ENCODE measurements around the gene GAPVD1. TPM values are rescaled to one million over a fixed set of nuclear protein-coding genes. Genes with fewer than 3 reads are reported as not detected.

GAPVD1 gene
- total RNA-seq, 1 donor from 2014 or later = 54.8 TPM

- Histone ChIP-seq H3K27ac (no peak overlapping the region), H3K4me1 (peaks cover 12% of the 10 kb centered on the region), H3K4me3 (no peak overlapping the region), H3K9me3 (no peaks in the 10 kb centered on the region), H3K27me3 (no peaks in the 10 kb centered on the region), H3K36me3 (no peaks in the 10 kb centered on the region)
- TF ChIP-seq POLR2AphosphoS5 (IDR thresholded peaks at IDR 0.05; ENCODE audit: insufficient read depth in 1 of 2, low read depth in 1 of 2) (peak in 1 of 2 donors; percentile 29), CTCF (IDR thresholded peaks at IDR 0.05) (no peak), POLR2A (IDR thresholded peaks at IDR 0.05) (no peak)
- intact Hi-C loops (cut with DNase I) = no loop called here
- DNase-seq (ENCODE audit: extremely low spot score in 2 of 2) = no peak
These were observed 31.5 kb downstream of the GAPVD1 start for GRCh38 chr9:125293134-125293533.

GRCh38 chr9:125295657-125296056 lies 34.0 kb downstream of the GAPVD1 start:
- peaks cover 0 to 7% of the 10 kb centered on the region in 2 donors for H3K36me3 ChIP-seq
- TF ChIP-seq POLR2A (IDR thresholded peaks at IDR 0.05) = no peak
- no peak for TF ChIP-seq CTCF (IDR thresholded peaks at IDR 0.05)
- TF ChIP-seq POLR2AphosphoS5 (IDR thresholded peaks at IDR 0.05; ENCODE audit: insufficient read depth in 1 of 2, low read depth in 1 of 2) = no peak
- H3K4me3 ChIP-seq = no peak overlapping the region
- H3K27ac ChIP-seq = no peak overlapping the region
- DNase-seq (ENCODE audit: extremely low spot score in 2 of 2) = no peak
- H3K4me1 ChIP-seq = peaks cover 12% of the 10 kb centered on the region
- H3K27me3 ChIP-seq = no peaks in the 10 kb centered on the region
- H3K9me3 ChIP-seq = no peaks in the 10 kb centered on the region
- intact Hi-C loops (cut with DNase I) = no loop called here

DNA sequence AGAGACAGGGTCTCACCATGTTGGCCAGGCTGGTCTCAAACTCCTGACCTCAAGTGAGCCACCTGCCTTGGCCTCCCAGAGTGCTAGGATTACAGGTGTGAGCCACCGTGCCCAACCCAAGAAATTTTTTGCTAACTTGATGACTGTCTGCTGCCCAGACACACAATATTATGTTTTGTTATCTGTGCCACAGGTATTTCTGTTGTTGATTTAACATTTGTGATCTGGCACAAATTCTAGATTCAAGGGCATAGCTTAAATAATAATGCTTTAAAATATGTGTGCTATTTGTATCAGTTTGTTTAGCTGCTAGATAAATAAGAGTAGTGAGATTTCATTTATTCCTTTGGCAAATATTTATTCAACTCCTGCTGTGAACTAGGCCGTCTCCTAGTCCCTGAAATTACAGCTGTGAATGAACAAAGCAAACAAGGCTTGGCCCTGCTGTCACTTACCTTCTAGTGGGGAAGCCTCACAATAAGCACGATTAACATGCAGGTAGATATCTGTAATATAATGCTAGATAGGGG lies 35.3 kb downstream of the GAPVD1 start:
- Histone ChIP-seq H3K9me3 (no peaks in the 10 kb centered on the region), H3K4me3 (no peak overlapping the region), H3K36me3 (peaks cover 0 to 15% of the 10 kb centered on the region in 2 donors), H3K4me1 (peaks cover 11% of the 10 kb centered on the region), H3K27me3 (no peaks in the 10 kb centered on the region), H3K27ac (no peak overlapping the region)
- TF ChIP-seq CTCF (IDR thresholded peaks at IDR 0.05) = no peak
- TF ChIP-seq POLR2A (IDR thresholded peaks at IDR 0.05) = no peak
- no peak for TF ChIP-seq POLR2AphosphoS5 (IDR thresholded peaks at IDR 0.05; ENCODE audit: insufficient read depth in 1 of 2, low read depth in 1 of 2)
- DNase-seq (ENCODE audit: extremely low spot score in 2 of 2) = no peak
- intact Hi-C loops (cut with DNase I) = no loop called here

DNA sequence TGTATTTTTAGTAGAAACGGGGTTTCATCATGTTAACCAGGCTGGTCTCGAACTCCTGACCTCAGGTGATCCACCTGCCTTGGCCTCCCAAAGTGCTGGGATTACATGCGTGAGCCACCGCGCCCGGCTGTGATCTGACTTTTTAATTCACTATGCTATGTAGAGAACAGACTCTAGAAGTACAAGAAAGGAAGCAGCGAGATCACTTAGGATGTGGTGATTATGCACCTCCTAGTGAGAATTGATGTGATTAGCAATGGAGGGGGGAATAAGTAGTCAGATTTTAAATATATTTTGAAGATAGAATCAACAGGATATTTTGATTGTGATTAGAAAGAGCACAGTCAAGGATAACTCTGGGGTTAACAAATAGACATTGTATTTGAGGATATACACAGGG lies 36.3 kb downstream of the GAPVD1 start:
- Histone ChIP-seq H3K4me1 (peaks cover 4% of the 10 kb centered on the region), H3K9me3 (no peaks in the 10 kb centered on the region), H3K27me3 (no peaks in the 10 kb centered on the region), H3K27ac (no peak overlapping the region), H3K4me3 (no peak overlapping the region), H3K36me3 (peaks cover 0 to 25% of the 10 kb centered on the region in 2 donors)
- intact Hi-C loops (cut with DNase I) = no loop called here
- no peak for DNase-seq (ENCODE audit: extremely low spot score in 2 of 2)
- TF ChIP-seq POLR2A (IDR thresholded peaks at IDR 0.05) (no peak), POLR2AphosphoS5 (IDR thresholded peaks at IDR 0.05; ENCODE audit: insufficient read depth in 1 of 2, low read depth in 1 of 2) (no peak), CTCF (IDR thresholded peaks at IDR 0.05) (no peak)

- no peak overlapping the region for H3K27ac ChIP-seq
- intact Hi-C loops (cut with DNase I) = no loop called here
- H3K36me3 ChIP-seq = peaks cover 7 to 55% of the 10 kb centered on the region in 2 donors
- TF ChIP-seq CTCF (IDR thresholded peaks at IDR 0.05) (no peak), POLR2AphosphoS5 (IDR thresholded peaks at IDR 0.05; ENCODE audit: insufficient read depth in 1 of 2, low read depth in 1 of 2) (no peak), POLR2A (IDR thresholded peaks at IDR 0.05) (no peak)
- peaks cover 1% of the 10 kb centered on the region for H3K4me1 ChIP-seq
- no peak for DNase-seq (ENCODE audit: extremely low spot score in 2 of 2)
- H3K27me3 ChIP-seq = no peaks in the 10 kb centered on the region
- no peak overlapping the region for H3K4me3 ChIP-seq
- H3K9me3 ChIP-seq = no peaks in the 10 kb centered on the region
These were observed 40.6 kb downstream of the GAPVD1 start for GRCh38 chr9:125302241-125302640.
